Left colon (tissue), 2 donors: ENCODE measurements around the gene ARPP21. TPM values are rescaled to one million over a fixed set of nuclear protein-coding genes. Genes with fewer than 3 reads are reported as not detected.
"Not testable (repeated sequence)": the region's sequence is repeated elsewhere in the genome, so short reads cannot be mapped to it uniquely, and the experiment has no call there.

Experiments
- ATAC-seq: fragments of 200-7000 bp; cut with Tn5 transposase; one replicate; pipeline ENCODE4 v1.9.1; 2020; ENCODE audit warnings: mild to moderate bottlenecking, moderate library complexity
- DNase-seq, 2 donors: peaks; one replicate each; pipeline ENCODE4 v3.0.0-alpha.2; 2020
- intact Hi-C, 2 donors: fragments of 100-400 bp; cut with DNase I in 1 of 2; cut with micrococcal nuclease in 1 of 2; formaldehyde crosslinking; loops; one replicate each; pipeline versions ENCODE4 v1.11.2 to v1.14.0; 2022; cut with DNase I, micrococcal nuclease
- microRNA-seq, 2 donors: library from miRNA; unstranded; fragments of <30 nt; microRNA quantifications; one replicate each; pipeline versions ENCODE4 v1.1.0 to v1.2.0, GENCODE V29; 2020
- total RNA-seq, 2 donors: library from RNA; stranded (reverse); fragmentation: NEBNext Ultra II Directional; extraction: Animal tissue kit (Norgen Biotek cat#: 25700); gene quantifications; one replicate each; pipeline ENCODE4 v1.2.1, GENCODE V29; 2021
- donor health status: DM: no; HTN: no; CAD: no.
- donor health status: DM: yes; HTN: yes; CAD: no.

The ARPP21 gene
- total RNA-seq, 2 donors from 2014 or later: 0.14 TPM; not detected in 1

DNA sequence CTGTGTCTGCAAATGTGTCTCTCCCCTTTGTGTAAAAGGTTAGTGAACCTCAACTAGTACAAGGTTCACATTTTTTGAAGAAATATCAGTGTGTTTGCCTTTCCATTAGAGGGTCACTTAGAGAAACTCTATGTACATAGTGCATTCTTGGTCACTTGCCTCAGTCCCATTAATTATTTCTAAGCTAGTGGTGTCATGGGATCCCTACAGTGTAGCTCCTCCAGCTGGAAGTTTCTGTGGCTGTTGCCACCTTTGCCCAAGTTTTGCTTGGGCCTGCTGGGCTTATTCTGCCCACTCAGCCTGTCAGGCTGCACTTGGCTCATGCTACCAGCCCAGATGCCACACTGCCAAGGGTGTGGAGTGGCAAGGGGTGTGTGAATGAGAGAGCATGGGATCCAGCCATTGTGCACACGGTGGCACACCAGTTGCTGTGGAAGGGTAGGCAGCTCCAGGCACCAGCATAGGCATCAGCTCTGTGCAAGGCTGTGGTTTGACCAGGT lies 161.7 kb downstream of the ARPP21 start:
- intact Hi-C loops: no loop called here
- no peak for DNase-seq

DNA sequence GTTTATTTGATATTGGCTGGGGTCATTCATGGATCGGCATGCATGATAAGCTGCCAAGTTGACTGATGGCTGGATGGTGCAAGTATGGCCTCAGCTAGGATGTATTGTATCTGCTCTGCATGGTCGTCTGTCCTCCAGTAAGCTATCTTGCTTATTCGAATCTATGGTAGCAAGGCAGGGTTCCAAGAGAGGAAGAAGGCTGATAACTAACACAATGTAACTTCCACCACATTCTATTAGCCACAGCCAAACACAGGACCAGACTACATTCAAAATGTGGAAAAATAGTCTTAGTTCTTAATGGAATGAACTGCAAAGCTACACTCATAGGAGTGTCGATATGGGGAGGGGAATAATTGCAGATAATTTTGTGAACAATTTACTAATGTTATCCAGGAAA lies 175.2 kb downstream of the ARPP21 start:
- no peak for ATAC-seq
- DNase-seq: no peak
- intact Hi-C loops: no loop called here

More for the DNA sequence above, 161.7 kb downstream of the ARPP21 start:
- ATAC-seq: no peak

DNA sequence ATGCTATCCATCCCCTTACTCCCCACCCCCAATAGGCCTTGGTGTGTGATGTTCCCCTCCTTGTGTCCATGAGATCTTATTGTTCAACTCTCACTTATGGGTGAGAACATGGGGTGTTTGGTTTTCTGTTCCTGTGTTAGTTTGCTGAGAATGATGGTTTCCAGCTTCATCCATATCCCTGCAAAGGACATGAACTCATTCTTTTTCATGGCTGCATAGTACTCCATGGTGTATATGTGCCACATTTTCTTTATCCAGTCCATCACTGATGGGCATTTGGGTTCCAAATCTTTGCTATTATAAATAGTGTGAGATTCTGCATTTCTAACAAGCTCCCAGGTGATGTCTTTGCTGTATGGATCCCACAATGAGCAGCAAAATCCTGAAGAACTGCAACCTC lies 176.5 kb downstream of the ARPP21 start:
- intact Hi-C loops, DNase-seq, ATAC-seq: not testable (repeated sequence)

DNA sequence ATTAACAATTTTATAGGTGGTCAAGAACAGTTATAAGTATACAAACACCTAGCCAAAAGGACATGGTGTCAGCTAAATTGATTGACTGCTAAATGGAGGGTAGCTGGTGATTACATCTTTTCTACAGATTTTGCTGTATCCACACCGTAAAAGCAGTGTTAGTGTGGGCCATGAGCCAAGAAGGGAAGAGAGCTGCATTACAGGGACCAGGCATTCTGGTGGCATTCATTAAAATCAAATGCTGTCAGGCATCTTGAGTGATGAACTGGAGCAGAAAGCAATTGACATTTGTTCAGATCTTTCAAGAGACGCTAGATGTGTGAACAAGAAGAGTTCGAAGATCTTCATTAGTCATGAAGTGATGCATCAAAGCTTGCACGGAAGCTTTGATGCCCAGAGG lies 177.9 kb downstream of the ARPP21 start:
- intact Hi-C loops: no loop called here
- ATAC-seq (no peak), DNase-seq (no peak)

DNA sequence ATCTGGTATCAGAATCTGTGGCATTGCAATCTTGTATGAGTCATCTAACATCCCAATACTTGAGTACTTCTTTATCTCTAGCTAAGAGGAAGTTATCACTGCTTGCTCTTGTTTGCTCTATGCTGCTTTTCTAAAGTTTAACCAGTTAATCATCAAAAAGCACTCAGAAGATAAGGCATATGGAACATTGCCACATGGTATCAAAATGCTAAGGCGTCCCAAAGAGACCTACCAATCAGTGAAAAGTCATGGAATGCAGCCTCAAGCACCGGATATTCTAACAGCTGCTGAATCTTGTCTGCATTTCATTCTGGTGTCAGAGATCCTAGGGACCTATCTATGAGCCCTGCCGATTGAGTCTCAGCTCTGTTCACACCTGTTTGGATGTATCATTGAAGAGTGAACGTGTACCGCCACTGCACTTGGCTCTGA lies 192.8 kb downstream of the ARPP21 start:
- intact Hi-C loops: no loop called here
- ATAC-seq (no peak), DNase-seq (no peak)

Small RNA genes lying within 50 kb of the gene (microRNA-seq; reads per million reads assigned to microRNA genes)
- 8.2 to 11.2 reads per million in 2 donors for gene MIR128-2
